GM11168 (cell line): ENCODE data around the gene ACTR8.

Source experiments
- in situ Hi-C: fragments of 300-500 bp; cut with MboI; formaldehyde crosslinking; loops from one replicate; pipeline ENCODE4 v1.12.0; 2022; ENCODE audit warnings: low sequenced_read_pairs; ENCODE audit not compliant: unreplicated experiment

ACTR8 gene

GRCh38 chr3:53818221-53819162 lies 63.5 kb downstream of the ACTR8 start:
- in situ Hi-C loops: no loop called here

- in situ Hi-C loops: no loop called here
Measured at GRCh38 chr3:53817809-53818208, 64.1 kb downstream of the ACTR8 start.

GRCh38 chr3:53817211-53817610 lies 64.7 kb downstream of the ACTR8 start:
- in situ Hi-C loops: no loop called here
